GM21786 (cell line): ENCODE results near the gene CRIP3.
"Not testable (repeated sequence)": the region's sequence is repeated elsewhere in the genome, so short reads cannot be mapped to it uniquely, and the experiment has no call there.

ENCODE experiments used
- ATAC-seq: cut with Tn5 transposase; IDR thresholded peaks from one replicate; pipeline ENCODE4 v1.9.1; 2021; ENCODE audit not compliant: unreplicated experiment

Gene CRIP3

GRCh38 chr6:43307451-43308100 is 1.1 kb downstream of the CRIP3 start:
- no peak for ATAC-seq

- ATAC-seq, result no peak
These were observed 2.5 kb downstream of the CRIP3 start for GRCh38 chr6:43306086-43306485.

- no peak for ATAC-seq
These were observed 3.7 kb downstream of the CRIP3 start for GRCh38 chr6:43304882-43305281.

GRCh38 chr6:43304361-43304760 is 4.3 kb downstream of the CRIP3 start:
- no peak for ATAC-seq

- ATAC-seq, result no peak
These were observed 4.8 kb downstream of the CRIP3 start for GRCh38 chr6:43303751-43304331.

DNA sequence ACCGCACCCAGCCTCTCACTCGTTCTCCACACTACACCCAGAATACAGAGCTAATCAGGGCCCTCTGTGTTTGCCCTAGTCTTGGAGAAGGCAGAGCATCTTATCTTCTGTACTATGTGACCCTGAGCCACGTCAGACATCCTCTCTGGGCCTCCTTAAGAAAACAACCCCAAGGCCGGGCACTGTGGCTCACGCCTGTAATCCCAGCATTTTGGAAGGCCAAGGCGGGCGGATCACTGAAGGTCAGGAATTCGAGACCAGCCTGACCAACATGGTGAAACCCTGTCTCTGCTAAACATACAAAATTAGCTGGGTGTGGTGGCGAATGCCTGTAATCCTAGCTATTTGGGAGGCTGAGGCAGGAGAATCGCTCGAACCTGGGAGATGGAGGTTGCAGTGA is 5.6 kb downstream of the CRIP3 start:
- ATAC-seq, result not testable (repeated sequence)

DNA sequence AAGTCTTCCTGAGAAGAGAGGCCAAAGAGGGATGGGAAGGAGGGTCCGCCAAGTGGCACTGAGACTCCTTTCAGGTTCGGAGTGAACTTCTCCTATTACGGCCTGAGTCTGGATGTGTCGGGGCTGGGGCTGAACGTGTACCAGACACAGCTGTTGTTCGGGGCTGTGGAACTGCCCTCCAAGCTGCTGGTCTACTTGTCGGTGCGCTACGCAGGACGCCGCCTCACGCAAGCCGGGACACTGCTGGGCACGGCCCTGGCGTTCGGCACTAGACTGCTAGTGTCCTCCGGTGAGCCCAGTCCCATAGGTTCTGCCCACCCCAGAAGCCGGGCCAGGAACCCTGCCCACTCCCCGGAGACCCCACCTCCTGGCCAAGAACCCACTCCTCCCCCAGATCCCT is 6.5 kb downstream of the CRIP3 start:
- no peak for ATAC-seq

DNA sequence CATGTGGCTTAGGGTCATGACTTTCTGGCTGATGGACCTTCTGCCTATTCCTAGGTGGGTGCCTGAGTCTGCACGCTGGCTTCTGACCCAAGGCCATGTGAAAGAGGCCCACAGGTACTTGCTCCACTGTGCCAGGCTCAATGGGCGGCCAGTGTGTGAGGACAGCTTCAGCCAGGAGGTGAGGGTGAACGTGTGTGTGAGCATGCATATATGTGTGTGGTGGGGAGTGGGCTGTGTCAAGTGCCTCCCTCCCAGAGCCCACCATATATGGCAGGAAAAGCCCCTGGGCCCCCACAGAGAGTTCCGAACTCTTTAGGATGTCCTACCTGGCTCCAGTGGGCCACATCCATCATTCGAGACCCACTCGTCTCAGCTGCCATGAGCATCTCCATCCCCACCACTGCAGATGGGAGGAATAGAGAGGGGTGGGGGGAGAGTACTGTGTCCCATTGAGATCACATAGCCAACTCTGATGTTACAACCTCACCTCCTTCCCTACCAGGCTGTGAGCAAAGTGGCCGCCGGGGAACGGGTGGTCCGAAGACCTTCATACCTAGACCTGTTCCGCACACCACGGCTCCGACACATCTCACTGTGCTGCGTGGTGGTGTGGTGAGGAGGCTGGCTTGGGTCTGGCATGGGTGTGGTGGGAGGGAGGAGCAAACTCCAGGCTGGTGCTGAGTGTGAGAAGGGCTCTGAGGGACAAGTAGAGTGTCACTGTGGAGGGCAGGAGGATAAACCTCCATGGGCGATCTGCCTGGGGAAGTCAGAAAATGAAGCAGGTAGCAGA is 7.3 kb downstream of the CRIP3 start:
- ATAC-seq, result no peak

- ATAC-seq, result no peak
These were observed 9.0 kb downstream of the CRIP3 start for GRCh38 chr6:43299338-43300293.

GRCh38 chr6:43298565-43299337 is 9.9 kb downstream of the CRIP3 start:
- ATAC-seq, result no peak

DNA sequence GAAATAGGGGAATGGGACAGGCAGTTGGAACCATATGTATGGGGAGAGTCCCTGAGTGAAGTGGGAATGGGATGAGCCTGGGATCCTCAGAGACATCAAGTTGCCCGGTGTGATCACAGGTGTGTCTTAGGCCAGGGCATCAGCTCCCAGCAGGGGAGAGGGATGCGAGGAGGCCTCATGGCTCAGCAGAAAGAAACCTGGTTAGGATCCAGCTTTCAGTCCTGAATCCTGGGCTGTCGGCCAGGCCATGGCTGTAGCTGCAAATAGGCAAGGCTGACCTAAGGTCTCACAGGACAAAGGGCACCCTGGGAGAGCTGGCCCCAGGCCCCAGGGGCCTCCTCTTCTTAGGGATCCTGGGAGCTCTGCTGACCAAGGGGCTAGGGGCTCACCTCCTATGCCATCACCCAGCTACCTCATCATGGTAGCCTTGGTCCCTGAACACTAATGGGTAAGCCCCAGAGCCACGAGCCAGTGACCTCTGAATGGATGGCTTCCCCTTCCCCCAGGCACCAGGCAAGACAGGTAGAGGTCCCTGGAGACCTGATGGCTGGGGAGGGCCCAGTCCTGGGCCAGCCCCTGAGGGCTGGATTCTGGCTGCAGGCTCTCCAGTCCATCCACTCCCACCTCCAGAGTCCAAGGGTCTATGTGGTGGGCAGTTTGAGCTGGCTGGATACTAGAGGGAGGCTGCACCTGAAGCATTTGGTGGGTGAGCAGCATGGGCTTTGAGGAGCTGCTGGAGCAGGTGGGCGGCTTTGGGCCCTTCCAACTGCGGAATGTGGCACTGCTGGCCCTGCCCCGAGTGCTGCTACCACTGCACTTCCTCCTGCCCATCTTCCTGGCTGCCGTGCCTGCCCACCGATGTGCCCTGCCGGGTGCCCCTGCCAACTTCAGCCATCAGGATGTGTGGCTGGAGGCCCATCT is 10.7 kb downstream of the CRIP3 start, which contains the start of gene SLC22A7:
TSS of gene SLC22A7 (plus strand) at position 617 of the 921 bp plus-strand sequence. CDS start at position 716, 99 bp downstream.
- no peak for ATAC-seq

DNA sequence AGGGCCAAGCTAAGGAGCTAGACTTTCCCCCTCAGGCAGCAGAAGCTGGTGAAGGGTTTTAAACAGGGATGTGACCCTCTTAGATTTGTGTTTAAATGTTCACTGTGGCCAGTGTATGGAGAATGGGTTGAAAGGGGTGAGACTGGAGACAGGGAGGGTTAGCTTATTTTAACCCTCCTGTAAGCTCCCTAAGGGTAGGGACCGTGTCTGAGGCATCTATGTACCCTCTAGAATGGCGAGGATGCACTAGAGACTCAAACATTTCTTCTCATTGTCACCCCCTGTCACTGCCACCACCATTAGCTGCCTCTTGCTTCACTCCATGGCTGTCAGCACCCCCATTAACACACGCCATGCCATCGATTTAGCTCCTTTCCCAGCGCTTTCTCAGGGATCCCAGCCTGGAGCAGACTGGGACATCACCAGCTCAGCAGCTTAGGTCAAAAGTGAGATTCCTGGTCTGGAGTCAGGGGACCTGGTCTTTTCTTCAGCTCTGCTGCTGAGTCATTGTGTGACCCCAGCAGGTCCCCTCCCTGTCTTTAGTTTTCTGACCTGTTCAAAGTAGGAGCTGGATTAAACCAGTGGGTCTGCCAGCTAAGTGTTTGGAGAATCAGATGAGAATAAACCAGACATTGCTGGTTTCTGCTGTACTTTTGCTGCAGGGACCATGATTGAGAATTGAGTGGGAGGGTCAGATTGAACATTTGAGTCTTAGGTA is 11.7 kb downstream of the CRIP3 start:
- ATAC-seq, result no peak

DNA sequence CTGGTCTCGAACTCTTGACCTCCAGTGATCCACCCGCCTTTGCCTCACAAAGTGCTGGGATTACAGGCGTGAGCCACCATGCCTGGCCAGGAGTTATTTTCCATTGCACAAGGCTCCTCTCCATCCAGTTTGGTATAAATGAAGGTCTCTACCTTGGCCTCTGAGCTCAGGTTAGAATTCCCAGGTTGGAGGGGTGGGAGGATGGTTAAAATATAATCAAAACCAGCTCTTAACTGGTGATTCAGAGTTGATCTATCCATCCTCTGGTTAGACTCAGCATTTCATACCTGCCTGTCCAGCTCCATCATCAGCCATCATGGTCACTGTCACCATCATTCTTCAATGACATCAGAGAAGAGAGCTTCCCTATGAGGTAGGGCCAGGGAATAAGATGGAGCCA is 13.2 kb downstream of the CRIP3 start:
- ATAC-seq, result no peak

DNA sequence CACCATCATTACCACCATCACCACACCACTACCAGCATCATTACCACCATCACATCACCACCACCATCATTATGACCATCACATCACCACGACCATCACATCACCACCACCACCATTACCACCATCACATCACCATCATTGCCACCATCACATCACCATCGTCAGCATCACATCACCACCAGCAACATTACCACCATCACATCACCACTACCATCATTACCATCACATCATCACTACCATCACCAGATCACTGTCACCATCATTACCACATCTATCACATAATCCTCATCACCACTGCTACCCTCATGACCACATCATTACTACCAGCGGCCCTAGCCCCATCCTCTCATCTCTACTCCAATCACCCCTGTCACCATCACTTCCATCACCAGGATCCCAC is 14.1 kb downstream of the CRIP3 start:
- no peak for ATAC-seq

DNA sequence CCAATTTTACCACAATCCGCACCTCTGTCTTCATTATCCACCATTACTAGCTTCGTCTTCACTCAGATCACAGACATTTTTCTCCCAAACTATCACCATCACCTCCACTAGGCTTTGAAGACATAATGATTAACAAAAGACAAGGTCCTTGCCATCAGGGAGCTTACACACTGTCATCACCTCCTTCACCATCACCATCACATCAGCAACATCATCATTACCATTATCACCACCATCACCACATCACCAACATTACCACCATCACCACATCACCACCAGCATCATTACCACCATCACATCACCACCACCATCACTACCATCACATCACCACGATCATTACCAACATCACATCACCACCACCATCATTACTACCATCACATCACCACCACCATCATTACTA is 14.9 kb downstream of the CRIP3 start:
- no peak for ATAC-seq

GRCh38 chr6:43292763-43293318 is 15.8 kb downstream of the CRIP3 start:
- no peak for ATAC-seq

GRCh38 chr6:43292341-43292740 is 16.3 kb downstream of the CRIP3 start:
- no peak for ATAC-seq

GRCh38 chr6:43291708-43292107 is 16.9 kb downstream of the CRIP3 start:
- no peak for ATAC-seq
